GM23338 (cell line): ENCODE measurements around the gene KCNH8. TPM values are rescaled to one million over a fixed set of nuclear protein-coding genes. Genes with fewer than 3 reads are reported as not detected.

Experiments
- ATAC-seq: fragments of 200-7000 bp; cut with Tn5 transposase; 3 replicates; pipeline ENCODE4 v1.9.1; 2020
- DNase-seq: peaks from one replicate; pipeline ENCODE4 v3.0.0-alpha.2; 2015; ENCODE audit warnings: low spot score
- H2AFZ ChIP-seq: fragments of 200-600 bp; sonication (generic); 2 replicates; pipeline ENCODE4 v1.8.0; 2016; ENCODE audit warnings: antibody characterized with exemption, mild to moderate bottlenecking, moderate library complexity
- H3F3A ChIP-seq: fragments of 200-600 bp; sonication (generic); replicated peaks from 2 replicates; pipeline ENCODE4 v1.8.0; 2017; ENCODE audit warnings: antibody characterized with exemption, mixed run types, low read depth
- H3K27ac ChIP-seq: fragments of 200-600 bp; sonication (generic); 2 replicates; pipeline ENCODE4 v1.6.1; 2016; ENCODE audit warnings: low read depth
- H3K27me3 ChIP-seq: fragments of 200-600 bp; sonication (generic); 2 replicates; pipeline ENCODE4 v1.8.0; 2016; ENCODE audit warnings: mild to moderate bottlenecking, mixed run types, moderate library complexity; ENCODE audit not compliant: insufficient read depth
- H3K36me3 ChIP-seq: fragments of 200-600 bp; sonication (generic); 2 replicates; pipeline ENCODE4 v1.8.0; 2016; ENCODE audit warnings: mild to moderate bottlenecking; ENCODE audit not compliant: insufficient read depth
- H3K4me1 ChIP-seq: fragments of 200-600 bp; sonication (generic); 2 replicates; pipeline ENCODE4 v1.8.0; 2016; ENCODE audit warnings: mild to moderate bottlenecking, moderate library complexity; ENCODE audit not compliant: insufficient read depth
- H3K4me2 ChIP-seq: fragments of 200-600 bp; sonication (generic); 2 replicates; pipeline ENCODE4 v1.7.1; 2017; ENCODE audit warnings: mixed run types
- H3K4me3 ChIP-seq: fragments of 200-600 bp; sonication (generic); 2 replicates; pipeline ENCODE4 v1.6.1; 2016; ENCODE audit warnings: mixed run types
- H3K79me2 ChIP-seq: fragments of 200-600 bp; sonication (generic); replicated peaks from 2 replicates; pipeline ENCODE4 v1.8.0; 2017; ENCODE audit warnings: mild to moderate bottlenecking; ENCODE audit not compliant: insufficient read depth
- H3K9me2 ChIP-seq: fragments of 200-600 bp; sonication (generic); 2 replicates; pipeline ENCODE4 v1.8.0; 2017; ENCODE audit not compliant: insufficient read depth
- H4K20me1 ChIP-seq: fragments of 200-600 bp; sonication (generic); replicated peaks from 2 replicates; pipeline ENCODE4 v1.8.0; 2017; ENCODE audit warnings: mild to moderate bottlenecking; ENCODE audit not compliant: insufficient read depth
- H3K27ac Mint-ChIP-seq: 2 replicates; pipeline ENCODE4 v1.8.0; 2020; ENCODE audit warnings: inconsistent platforms, mild to moderate bottlenecking, moderate library complexity, mixed read lengths
- H3K27me3 Mint-ChIP-seq: 3 replicates; pipeline ENCODE4 v1.8.0; 2022; ENCODE audit warnings: low read depth, mild to moderate bottlenecking, moderate library complexity, mixed read lengths, inconsistent platforms; ENCODE audit not compliant: insufficient read depth, poor library complexity
- H3K36me3 Mint-ChIP-seq: 3 replicates; pipeline ENCODE4 v1.8.0; 2021; ENCODE audit warnings: low read depth, mild to moderate bottlenecking, inconsistent platforms, moderate library complexity, mixed read lengths
- H3K4me1 Mint-ChIP-seq: 3 replicates; pipeline ENCODE4 v1.8.0; 2020; ENCODE audit warnings: mild to moderate bottlenecking, inconsistent platforms, mixed read lengths
- H3K4me3 Mint-ChIP-seq: 3 replicates; pipeline ENCODE4 v1.8.0; 2021; ENCODE audit warnings: moderate library complexity, mild to moderate bottlenecking, inconsistent platforms, mixed read lengths
- H3K9me3 Mint-ChIP-seq: 3 replicates; pipeline ENCODE4 v1.8.0; 2020; ENCODE audit warnings: moderate library complexity, mild to moderate bottlenecking, inconsistent platforms, mixed read lengths
- CREB1 ChIP-seq: fragments of 250-450 bp; sonication (Bioruptor Pico); IDR thresholded peaks from 2 replicates; pipeline ENCODE4 v1.5.0; 2020; ENCODE audit warnings: low read depth, mild to moderate bottlenecking, moderate library complexity
- EZH2phosphoT487 ChIP-seq: fragments of 200-600 bp; sonication (generic); IDR thresholded peaks from one replicate; pipeline ENCODE4 v1.8.1; 2018; ENCODE audit warnings: antibody characterized with exemption; ENCODE audit not compliant: unreplicated experiment
- JUNB ChIP-seq: IDR thresholded peaks from one replicate; pipeline ENCODE4 v1.6.1; 2016; ENCODE audit warnings: antibody characterized with exemption; ENCODE audit not compliant: unreplicated experiment
- NANOG ChIP-seq: IDR thresholded peaks from 2 replicates; pipeline ENCODE4 v1.6.1; 2016; ENCODE audit warnings: antibody characterized with exemption, borderline replicate concordance
- POLR2AphosphoS5 ChIP-seq: IDR thresholded peaks from 2 replicates; pipeline ENCODE4 v1.6.1; 2016; ENCODE audit warnings: antibody characterized with exemption, low read depth
- REST ChIP-seq: IDR thresholded peaks from one replicate; pipeline ENCODE4 v1.6.1; 2018; ENCODE audit warnings: antibody characterized with exemption; ENCODE audit not compliant: unreplicated experiment
- STAT1 ChIP-seq: IDR thresholded peaks from one replicate; pipeline ENCODE4 v1.6.1; 2016; ENCODE audit warnings: antibody characterized with exemption; ENCODE audit not compliant: unreplicated experiment
- ZNF114 ChIP-seq: fragments of 250-450 bp; sonication (Bioruptor Pico); IDR thresholded peaks from 2 replicates; pipeline ENCODE4 v1.5.0; 2020; ENCODE audit warnings: mild to moderate bottlenecking, moderate library complexity
- ZNF331 ChIP-seq: fragments of 250-450 bp; sonication (Bioruptor Pico); IDR thresholded peaks from 2 replicates; pipeline ENCODE4 v1.5.0; 2020; ENCODE audit warnings: low read depth, mild to moderate bottlenecking, moderate library complexity
- polyA plus RNA-seq: library from polyadenylated mRNA; unstranded; fragments of >200 nt; fragmentation: Nextera tagmentation; extraction: Ambion mirVana; gene quantifications from 2 replicates; pipeline ENCODE4 v1.2.1, GENCODE V29; 2016
- total RNA-seq: library from RNA; depleted of rRNA; stranded (reverse); fragments of >200 nt; shearing (Covaris generic); gene quantifications from 2 replicates; pipeline ENCODE4 v1.2.3, GENCODE V29; 2014

Gene KCNH8
- total and polyA plus RNA-seq, 2 experiments from 2014 or later = 1.3 to 3.4 TPM

DNA sequence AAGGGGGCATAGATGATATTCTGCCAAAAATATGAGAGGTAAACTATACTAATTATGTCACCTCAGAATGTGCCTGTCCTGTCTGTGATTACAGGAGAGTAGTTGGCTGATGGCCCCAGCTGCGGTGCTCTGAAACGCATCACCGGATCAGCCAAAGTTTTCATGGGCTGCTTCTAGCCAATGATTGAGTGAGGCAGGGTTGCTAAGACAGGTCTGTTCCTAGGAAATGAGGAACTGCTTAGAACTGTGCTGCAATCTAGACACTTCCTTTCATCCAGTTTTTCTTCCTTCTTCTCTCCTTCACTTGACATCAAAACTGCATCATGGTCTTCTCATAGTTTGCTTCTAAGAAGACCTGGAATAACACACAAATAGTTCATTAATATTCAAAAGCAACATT lies 124.0 kb downstream of the KCNH8 start (continued):
- TF ChIP-seq REST = no peak
- TF ChIP-seq CREB1 (CRISPR knock-in tag) = no peak
- no peak for TF ChIP-seq JUNB
- TF ChIP-seq ZNF114 (CRISPR knock-in tag) = no peak
- TF ChIP-seq POLR2AphosphoS5 = no peak

- no peak overlapping the region for H3K27ac Mint-ChIP-seq
These were observed 124.8 kb downstream of the KCNH8 start for GRCh38 chr3:19273091-19273490.

More at GRCh38 chr3:19273091-19273490, 124.8 kb downstream of the KCNH8 start:
- DNase-seq (no peak), ATAC-seq (no peak)
- Histone ChIP-seq H3K36me3 (no peaks in the 10 kb centered on the region), H3K4me3 (no peak overlapping the region), H2AFZ (no peak overlapping the region), H3F3A (no peaks in the 10 kb centered on the region), H3K27me3 (no peaks in the 10 kb centered on the region), H3K4me1 (peaks cover 16% of the 10 kb centered on the region), H3K9me2 (peaks cover 10% of the 10 kb centered on the region; the same call in 1 of the 2 replicates), H3K79me2 (no peaks in the 10 kb centered on the region), H4K20me1 (no peaks in the 10 kb centered on the region), H3K4me2 (no peak overlapping the region), H3K27ac (no peak overlapping the region)
- Mint-ChIP-seq H3K4me1 (peaks cover 26% of the 10 kb centered on the region), H3K36me3 (no peaks in the 10 kb centered on the region), H3K4me3 (no peak overlapping the region), H3K9me3 (no peaks in the 10 kb centered on the region), H3K27me3 (no peaks in the 10 kb centered on the region)
- TF ChIP-seq REST (no peak), EZH2phosphoT487 (no peak), NANOG (no peak), ZNF331 (CRISPR knock-in tag) (no peak), STAT1 (no peak)
